Subcutaneous abdominal adipose tissue (tissue), 5 donors: ENCODE data around the gene SLIT3.

Experiments
- H3K27ac ChIP-seq: one replicate; pipeline ENCODE4 v1.7.0; 2013; ENCODE audit warnings: low read depth, mild to moderate bottlenecking, inconsistent platforms, low read length, moderate library complexity
- H3K27me3 ChIP-seq, 5 donors: one replicate each; pipeline ENCODE4 v1.7.0; 2013; ENCODE audit warnings: low read length in 5 of 5, inconsistent platforms in 1 of 5; ENCODE audit not compliant: control insufficient read depth in 5 of 5, insufficient read depth in 4 of 5
- H3K36me3 ChIP-seq, 5 donors: one replicate each; pipeline ENCODE4 v1.7.0; 2013; ENCODE audit warnings: low read length in 5 of 5; ENCODE audit not compliant: control insufficient read depth in 5 of 5, insufficient read depth in 5 of 5
- H3K4me1 ChIP-seq, 5 donors: one replicate each; pipeline ENCODE4 v1.7.0; 2013; ENCODE audit warnings: low read length in 5 of 5, mild to moderate bottlenecking in 3 of 5, moderate library complexity in 1 of 5; ENCODE audit not compliant: control insufficient read depth in 5 of 5, insufficient read depth in 5 of 5
- H3K4me3 ChIP-seq, 5 donors: one replicate each; pipeline ENCODE4 v1.7.0; 2013; ENCODE audit warnings: low read length in 5 of 5, low read depth in 1 of 5
- H3K9ac ChIP-seq, 5 donors: one replicate each; pipeline ENCODE4 v1.7.0; 2013; ENCODE audit warnings: low read length in 5 of 5, mild to moderate bottlenecking in 4 of 5, moderate library complexity in 3 of 5
- H3K9me3 ChIP-seq, 5 donors: one replicate each; pipeline ENCODE4 v1.7.0; 2013; ENCODE audit warnings: low read length in 5 of 5; ENCODE audit not compliant: control insufficient read depth in 5 of 5
- donor health status: healthy.
- donor health status: healthy.
- donor health status: healthy.
- donor health status: healthy.
- donor health status: healthy.

SLIT3 gene

DNA sequence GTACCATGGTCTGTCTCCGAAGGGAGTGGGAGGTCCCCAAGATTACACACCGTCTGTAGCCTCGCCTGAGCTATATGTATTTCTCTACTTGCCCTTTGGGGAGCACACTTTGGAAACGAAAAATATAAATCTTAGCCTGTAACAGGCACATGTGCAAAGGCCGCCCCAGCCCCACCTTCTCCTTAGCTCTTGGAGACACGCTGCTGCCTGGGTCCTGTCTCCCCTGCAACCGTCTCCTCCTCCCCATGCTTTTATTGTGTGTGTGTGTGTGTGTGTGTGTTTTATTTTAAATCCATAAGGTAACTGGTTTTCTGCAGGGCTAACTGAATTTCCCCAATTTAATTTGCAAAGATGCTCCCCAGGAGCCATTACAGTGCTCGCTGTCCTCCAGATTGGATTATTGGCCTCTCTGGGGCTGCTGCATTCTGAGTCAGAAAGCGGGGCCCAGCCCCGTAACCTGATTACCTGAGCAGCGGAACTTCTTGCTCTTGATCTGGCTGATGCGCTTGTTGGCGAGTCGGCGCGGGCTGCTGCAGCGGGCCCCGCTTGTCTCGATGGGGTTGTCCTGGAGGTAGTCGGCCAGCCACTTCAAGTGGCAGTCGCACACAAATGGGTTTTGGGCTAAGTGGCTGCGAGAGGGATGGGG lies 528.5 kb downstream of the SLIT3 start:
- Histone ChIP-seq H3K27me3 (no peaks in the 10 kb centered on the region), H3K4me3 (no peak overlapping the region), H3K4me1 (peaks cover 0 to 10% (median 2%) of the 10 kb centered on the region in 5 donors), H3K27ac (no peak overlapping the region), H3K36me3 (peaks cover 0 to 41% (median 29%) of the 10 kb centered on the region in 5 donors), H3K9ac (no peak overlapping the region), H3K9me3 (peaks cover 0 to 7% (median 0%) of the 10 kb centered on the region in 5 donors)

DNA sequence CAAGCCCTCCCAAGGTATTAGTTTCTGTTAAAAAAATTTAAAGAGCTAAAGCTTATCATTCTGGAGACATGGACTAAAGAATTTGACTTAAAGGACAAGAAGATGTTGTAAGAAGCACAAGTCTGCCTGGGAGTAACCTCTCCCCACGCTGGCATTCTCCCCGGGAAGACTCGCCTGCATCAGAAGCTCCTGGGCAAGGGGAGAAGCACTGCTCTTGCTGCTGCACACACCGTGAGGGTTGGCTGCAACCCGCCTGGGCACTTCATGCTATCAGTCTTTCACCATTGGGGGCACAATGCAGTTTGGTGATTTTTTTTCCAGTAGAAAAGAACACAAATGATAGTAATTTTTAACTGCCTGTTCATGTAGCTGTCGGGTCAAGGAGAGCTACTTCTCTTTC lies 529.3 kb downstream of the SLIT3 start:
- Histone ChIP-seq H3K27ac (no peak overlapping the region), H3K4me1 (peaks cover 0 to 10% (median 2%) of the 10 kb centered on the region in 5 donors), H3K36me3 (peaks cover 0 to 41% (median 29%) of the 10 kb centered on the region in 5 donors), H3K9me3 (peaks cover 0 to 7% (median 0%) of the 10 kb centered on the region in 5 donors), H3K4me3 (no peak overlapping the region), H3K9ac (no peak overlapping the region), H3K27me3 (no peaks in the 10 kb centered on the region)

DNA sequence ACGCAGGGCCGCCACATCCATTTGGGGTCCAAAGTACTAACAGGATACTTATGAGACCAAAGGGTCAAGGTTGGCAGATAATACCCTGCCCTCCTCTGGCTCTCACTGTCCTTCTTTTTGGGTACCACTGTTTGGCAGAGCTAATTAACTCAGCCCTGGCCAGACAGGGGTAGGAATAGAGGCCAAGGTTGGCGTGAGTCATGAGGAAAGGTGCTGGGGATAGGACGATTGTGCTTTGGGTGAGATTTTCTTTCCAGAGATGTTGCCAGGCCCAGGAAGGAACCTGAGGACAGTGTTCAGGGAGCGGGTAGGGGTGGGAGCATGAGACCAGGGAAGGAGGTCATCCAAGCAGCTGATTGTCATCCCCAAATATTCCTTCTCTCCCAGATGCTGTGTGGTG lies 529.9 kb downstream of the SLIT3 start:
- no peak overlapping the region for H3K4me3 ChIP-seq
- H3K4me1 ChIP-seq: peaks cover 3 to 15% (median 5%) of the 10 kb centered on the region in 5 donors
- H3K36me3 ChIP-seq: peaks cover 0 to 41% (median 29%) of the 10 kb centered on the region in 5 donors
- no peaks in the 10 kb centered on the region for H3K27me3 ChIP-seq
- H3K9ac ChIP-seq: no peak overlapping the region
- no peak overlapping the region for H3K27ac ChIP-seq
- peaks cover 0 to 7% (median 0%) of the 10 kb centered on the region in 5 donors for H3K9me3 ChIP-seq

DNA sequence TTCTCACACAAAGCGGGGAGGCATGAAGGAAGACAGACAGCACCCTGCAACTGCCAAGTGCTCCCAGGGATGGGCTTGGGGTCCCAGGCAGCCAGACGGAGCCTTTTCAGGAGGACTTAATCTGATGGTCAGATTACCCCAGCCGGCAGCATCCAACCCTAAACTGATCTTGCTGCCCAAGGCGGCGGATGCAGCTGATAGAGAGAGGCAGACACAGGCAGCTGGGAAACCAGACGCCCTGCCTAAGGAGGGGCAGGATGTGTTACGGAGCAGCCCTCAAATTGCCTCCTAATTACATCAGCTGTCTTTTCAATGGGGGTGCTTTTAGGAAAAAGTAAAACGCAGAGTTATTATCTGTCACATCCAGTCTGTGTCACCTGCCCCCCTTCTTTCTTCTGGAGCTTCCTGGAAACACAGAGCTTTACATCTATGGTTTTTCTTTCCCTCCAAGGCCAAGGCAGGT lies 530.9 kb downstream of the SLIT3 start:
- peaks cover 5 to 24% (median 15%) of the 10 kb centered on the region in 5 donors for H3K4me1 ChIP-seq
- H3K9ac ChIP-seq: no peak overlapping the region
- no peak overlapping the region for H3K4me3 ChIP-seq
- no peaks in the 10 kb centered on the region for H3K27me3 ChIP-seq
- no peak overlapping the region for H3K27ac ChIP-seq
- H3K36me3 ChIP-seq: peaks cover 0 to 41% (median 29%) of the 10 kb centered on the region in 5 donors
- H3K9me3 ChIP-seq: peaks cover 0 to 7% (median 0%) of the 10 kb centered on the region in 5 donors

DNA sequence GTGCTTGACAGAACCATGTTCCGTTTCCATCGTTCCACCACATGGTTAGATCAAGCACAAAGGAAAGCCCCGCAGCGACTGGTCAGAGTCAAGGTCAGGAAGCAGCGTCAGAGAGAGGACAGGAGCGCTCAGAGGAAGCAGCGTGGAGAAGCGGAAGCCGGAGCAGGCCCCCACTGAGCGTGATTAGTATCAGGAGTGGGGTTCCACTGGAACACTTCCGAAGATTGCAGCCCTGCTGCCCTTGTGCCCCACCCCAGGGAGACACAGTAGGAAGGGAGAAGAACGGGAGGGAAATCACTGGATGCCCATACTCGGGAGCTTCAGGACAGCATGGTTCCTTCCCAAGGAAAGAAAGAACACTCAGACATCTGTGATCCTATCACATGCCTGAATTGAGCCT lies 532.8 kb downstream of the SLIT3 start:
- Histone ChIP-seq H3K9ac (no peak overlapping the region), H3K4me3 (no peak overlapping the region), H3K27ac (no peak overlapping the region), H3K9me3 (peaks cover 0 to 7% (median 0%) of the 10 kb centered on the region in 5 donors), H3K36me3 (peaks cover 0 to 27% (median 15%) of the 10 kb centered on the region in 5 donors), H3K27me3 (no peaks in the 10 kb centered on the region), H3K4me1 (peaks cover 5 to 26% (median 18%) of the 10 kb centered on the region in 5 donors)

DNA sequence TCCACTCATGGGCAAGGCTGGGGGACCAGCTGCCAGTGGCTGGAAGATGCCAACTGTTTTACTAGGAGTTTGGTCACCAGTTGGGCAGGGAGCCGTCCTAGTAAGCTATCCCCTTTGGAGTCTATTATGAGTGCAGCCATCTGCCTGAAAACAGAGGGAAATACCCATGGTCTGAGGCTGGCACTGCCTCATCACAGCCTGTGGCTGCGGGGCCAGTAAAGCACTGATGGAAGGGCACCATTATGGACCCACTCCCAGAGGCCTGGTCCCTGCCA lies 534.6 kb downstream of the SLIT3 start:
- Histone ChIP-seq H3K36me3 (peaks cover 0 to 17% (median 10%) of the 10 kb centered on the region in 5 donors), H3K27ac (no peak overlapping the region), H3K4me3 (no peak overlapping the region), H3K9ac (no peak overlapping the region), H3K27me3 (no peaks in the 10 kb centered on the region), H3K9me3 (peaks cover 0 to 7% (median 0%) of the 10 kb centered on the region in 5 donors), H3K4me1 (peaks cover 5 to 19% (median 17%) of the 10 kb centered on the region in 5 donors)

DNA sequence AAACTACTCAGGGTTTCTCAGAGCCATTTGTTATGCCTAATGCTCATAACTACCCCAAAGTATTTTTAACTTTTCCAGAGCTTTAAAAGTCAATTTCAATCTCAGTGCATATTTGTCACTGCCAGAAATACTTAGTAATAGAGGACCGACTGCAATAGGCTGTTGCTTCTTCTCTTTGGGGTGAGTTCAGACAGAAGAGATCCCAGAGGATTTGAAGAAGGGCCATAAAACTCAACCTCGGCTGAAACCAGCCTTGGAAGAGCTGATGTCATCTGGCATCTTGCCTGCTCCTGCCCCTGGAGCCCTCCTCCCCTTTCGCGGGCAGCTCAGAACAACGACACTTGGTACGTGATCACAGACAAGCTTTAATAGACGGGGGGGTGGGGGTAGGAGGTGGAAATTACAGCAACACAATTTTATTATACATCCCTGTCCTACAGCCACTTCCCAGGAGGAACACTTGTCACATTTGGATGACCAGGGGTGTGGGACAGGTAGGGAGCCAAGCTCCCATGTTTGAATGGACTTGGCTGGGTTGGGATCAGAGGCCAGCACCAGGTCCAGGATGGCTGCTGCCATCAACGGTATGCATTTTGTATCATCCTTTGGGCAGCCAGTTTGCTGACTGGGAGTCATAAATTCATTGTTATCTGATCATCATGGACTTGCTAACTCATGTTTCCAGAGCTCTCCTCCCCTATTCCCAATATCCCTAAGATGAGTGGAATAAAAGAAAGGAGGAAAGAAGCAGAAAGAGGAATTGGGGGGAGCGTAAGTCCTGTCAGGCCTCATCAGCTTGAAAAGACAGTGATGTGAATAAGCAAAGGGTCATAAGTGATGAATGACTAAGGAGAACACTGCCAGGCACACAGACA lies 535.2 kb downstream of the SLIT3 start:
- Histone ChIP-seq H3K27ac (peak overlapping the region; percentile 6), H3K4me3 (no peak overlapping the region), H3K36me3 (peaks cover 0 to 19% (median 6%) of the 10 kb centered on the region in 5 donors), H3K9ac (peak overlapping the region in 1 of 5 donors; percentile 64), H3K4me1 (peaks cover 5 to 18% (median 17%) of the 10 kb centered on the region in 5 donors), H3K9me3 (peaks cover 0 to 7% (median 0%) of the 10 kb centered on the region in 5 donors), H3K27me3 (no peaks in the 10 kb centered on the region)

DNA sequence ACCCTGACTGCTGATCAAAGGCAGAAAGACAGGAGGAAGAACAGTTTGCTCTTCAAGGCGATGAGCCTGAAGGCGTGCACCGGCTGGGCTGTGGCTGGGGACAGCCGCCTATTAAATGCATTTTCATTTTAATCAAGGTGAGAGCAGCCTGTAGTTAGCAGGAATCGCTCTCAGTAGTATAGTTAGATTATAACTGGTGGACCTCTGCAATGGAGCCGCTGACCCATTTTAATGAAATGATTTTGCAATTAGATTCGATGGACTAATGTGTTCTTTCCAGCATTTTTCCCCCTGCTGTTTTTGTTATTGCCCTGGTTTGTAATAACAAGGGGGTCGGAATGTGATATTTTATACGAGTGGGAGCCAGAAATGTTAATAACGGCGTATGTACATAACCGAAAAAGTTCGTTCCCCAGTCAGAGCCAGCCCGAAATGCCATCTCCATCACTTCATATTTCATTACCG lies 535.8 kb downstream of the SLIT3 start:
- Histone ChIP-seq H3K27ac (peak overlapping the region; percentile 6), H3K4me1 (peaks cover 5 to 18% (median 17%) of the 10 kb centered on the region in 5 donors), H3K27me3 (no peaks in the 10 kb centered on the region), H3K9me3 (peaks cover 0 to 7% (median 0%) of the 10 kb centered on the region in 5 donors), H3K36me3 (peaks cover 0 to 24% (median 10%) of the 10 kb centered on the region in 5 donors), H3K4me3 (no peak overlapping the region), H3K9ac (no peak overlapping the region)

DNA sequence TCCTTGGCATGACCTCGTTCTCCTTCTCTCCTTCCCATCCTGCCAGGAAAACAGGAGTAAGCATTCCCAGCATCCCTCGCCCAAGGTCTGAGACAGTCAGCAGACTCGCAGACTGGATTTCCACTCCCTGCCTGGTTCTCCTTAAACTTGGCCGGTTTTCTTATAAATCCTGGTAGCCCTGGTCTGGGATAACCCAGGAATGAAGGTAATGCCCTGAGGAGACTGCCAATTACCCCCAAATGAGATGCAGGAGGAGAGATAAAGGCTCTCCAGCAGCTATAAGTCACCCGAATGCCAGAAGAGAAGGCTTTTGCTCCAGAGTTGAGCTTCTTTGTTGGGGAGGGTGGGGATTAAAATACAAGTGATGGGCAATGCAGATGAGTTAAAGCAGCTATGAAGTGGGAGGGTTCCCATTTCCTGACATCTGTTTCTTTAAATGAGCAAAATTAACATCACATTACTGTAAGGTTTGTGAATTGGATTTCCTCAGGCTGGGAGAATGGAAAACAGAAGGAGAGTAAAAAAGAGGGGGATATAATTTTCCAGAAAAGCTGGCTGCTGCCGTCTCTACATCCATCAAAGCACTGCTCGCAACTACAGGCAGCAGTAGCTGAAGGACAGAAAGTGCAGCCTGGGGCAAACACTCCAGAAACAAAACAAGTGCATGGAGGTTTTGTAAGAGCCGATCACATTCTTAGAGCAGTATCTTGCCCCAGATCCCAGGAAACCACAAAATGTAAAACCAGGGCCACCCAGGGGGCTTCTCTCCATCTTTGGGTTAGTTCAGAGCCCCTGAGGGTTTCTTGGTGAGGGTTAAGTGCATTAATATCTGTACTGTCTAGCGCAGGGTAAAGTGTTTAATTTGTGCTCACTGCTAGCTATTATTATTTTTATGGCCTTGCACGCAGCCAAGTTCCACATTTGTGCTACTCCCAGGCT lies 544.2 kb downstream of the SLIT3 start:
- Histone ChIP-seq H3K27me3 (peaks cover 0 to 3% (median 0%) of the 10 kb centered on the region in 5 donors), H3K9me3 (no peaks in the 10 kb centered on the region), H3K9ac (no peak overlapping the region), H3K36me3 (peaks cover 0 to 57% (median 35%) of the 10 kb centered on the region in 5 donors), H3K4me3 (no peak overlapping the region), H3K4me1 (no peaks in the 10 kb centered on the region), H3K27ac (no peak overlapping the region)
